GM18502 (cell line): Measurements from ENCODE around the gene TRIM32.

Experiments
- ATAC-seq: cut with Tn5 transposase; IDR thresholded peaks from one replicate; pipeline ENCODE4 v1.9.1; 2021; ENCODE audit warnings: mild to moderate bottlenecking; ENCODE audit not compliant: unreplicated experiment, poor library complexity

The TRIM32 gene

GRCh38 chr9:116741742-116742141 is 54.6 kb downstream of the TRIM32 start:
- ATAC-seq: no peak

GRCh38 chr9:116749176-116749575 is 62.1 kb downstream of the TRIM32 start:
- ATAC-seq: no peak

GRCh38 chr9:116749772-116750171 is 62.7 kb downstream of the TRIM32 start:
- no peak for ATAC-seq

- no peak for ATAC-seq
Observed at GRCh38 chr9:116750510-116750909, 63.4 kb downstream of the TRIM32 start.
